Globus pallidus (tissue), 1 donor: Measurements from ENCODE around the gene SPPL2B.

Experiments
- DNase-seq: peaks from one replicate; pipeline ENCODE4 v3.0.0-alpha.2; 2015; ENCODE audit warnings: low spot score

The SPPL2B gene

DNA sequence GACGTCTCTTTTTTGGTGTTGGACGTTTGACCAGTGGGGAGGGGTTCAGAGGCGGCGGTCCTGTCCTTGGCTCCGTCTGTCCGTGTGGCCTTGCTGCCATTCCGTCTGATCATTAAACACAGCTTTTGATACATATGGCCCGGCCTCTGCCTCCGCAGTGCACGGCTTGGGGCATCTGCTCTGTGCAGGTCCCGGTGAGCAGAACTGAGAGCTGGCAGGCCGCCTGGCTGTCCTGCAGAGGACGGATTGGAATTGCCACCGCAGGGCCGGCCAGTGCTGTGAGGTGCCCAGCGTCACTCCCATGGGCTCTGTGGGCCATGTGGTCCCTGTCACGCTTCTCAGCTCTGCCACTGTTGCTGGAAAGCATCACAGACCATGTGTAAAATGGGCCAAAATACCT lies 26.2 kb downstream of the SPPL2B start:
- no peak for DNase-seq

DNA sequence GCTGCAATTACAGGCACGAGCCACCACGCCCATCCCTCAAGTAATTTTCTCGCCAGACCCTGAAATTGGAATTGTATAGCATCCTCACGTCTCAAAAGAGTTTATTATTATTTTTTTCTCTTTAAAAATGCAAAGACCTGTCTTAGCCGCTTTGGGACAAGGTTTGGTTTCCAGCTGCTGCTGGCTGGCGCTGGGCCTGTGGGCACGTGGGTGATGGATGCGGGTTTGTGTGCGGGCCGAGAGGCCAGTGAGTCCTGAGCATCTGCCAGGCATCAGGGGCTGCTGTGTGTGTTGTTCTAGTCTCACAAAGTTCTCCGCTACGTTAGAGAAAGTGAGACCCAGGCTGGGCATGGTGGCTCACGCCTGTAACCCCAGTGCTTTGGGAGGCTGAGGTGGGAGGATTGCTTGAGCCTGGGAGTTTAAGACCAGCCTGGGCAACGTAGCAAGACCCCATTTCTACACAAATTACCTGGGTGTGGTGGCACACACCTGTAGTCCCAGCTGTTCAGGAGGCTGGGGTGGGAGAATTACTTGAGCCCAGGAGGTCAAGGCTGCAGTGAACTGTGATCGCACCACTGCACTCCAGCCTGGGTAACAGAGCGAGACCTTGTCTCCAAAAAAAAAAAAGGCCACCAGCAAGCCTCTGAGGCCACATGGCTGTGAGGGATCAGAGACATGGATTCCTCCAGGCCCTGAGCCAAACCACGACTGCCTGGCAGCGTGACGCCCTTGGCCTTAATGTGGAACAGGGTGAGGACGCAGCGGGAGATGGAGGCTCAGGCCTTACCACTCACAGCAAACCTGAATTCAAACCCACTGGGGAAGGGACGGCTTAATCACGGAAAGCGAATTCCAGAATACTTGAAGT lies 26.9 kb downstream of the SPPL2B start:
- DNase-seq = no peak

DNA sequence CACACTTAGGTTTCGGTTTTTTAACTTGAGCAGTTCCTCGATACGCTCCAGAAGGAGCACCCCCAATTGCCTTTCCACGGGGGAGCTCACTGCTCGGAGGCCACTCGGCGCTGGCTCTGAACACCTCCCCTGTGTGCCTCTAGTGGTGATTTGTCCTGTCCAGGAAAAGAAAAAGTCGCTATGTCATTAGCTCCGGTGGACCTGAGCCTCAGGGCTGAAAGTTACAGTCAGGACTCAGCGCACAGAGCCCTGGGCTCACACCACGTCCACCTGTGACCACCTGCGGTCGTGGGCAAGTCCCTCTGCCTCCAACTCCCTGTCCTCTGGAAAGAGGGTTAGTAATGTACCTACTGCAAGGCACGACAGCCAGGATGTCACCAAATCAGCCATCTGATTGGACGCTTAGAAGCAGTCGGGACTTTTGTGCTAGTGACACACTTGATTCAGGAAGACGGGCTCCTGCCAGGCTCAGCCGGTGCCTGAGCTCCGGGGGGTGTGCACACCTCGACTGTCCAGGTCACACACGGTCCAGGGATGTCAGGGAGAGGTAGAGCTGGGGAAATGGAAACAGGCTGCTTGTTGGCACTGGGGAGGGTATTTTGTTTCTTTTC lies 27.7 kb downstream of the SPPL2B start:
- DNase-seq = no peak

DNA sequence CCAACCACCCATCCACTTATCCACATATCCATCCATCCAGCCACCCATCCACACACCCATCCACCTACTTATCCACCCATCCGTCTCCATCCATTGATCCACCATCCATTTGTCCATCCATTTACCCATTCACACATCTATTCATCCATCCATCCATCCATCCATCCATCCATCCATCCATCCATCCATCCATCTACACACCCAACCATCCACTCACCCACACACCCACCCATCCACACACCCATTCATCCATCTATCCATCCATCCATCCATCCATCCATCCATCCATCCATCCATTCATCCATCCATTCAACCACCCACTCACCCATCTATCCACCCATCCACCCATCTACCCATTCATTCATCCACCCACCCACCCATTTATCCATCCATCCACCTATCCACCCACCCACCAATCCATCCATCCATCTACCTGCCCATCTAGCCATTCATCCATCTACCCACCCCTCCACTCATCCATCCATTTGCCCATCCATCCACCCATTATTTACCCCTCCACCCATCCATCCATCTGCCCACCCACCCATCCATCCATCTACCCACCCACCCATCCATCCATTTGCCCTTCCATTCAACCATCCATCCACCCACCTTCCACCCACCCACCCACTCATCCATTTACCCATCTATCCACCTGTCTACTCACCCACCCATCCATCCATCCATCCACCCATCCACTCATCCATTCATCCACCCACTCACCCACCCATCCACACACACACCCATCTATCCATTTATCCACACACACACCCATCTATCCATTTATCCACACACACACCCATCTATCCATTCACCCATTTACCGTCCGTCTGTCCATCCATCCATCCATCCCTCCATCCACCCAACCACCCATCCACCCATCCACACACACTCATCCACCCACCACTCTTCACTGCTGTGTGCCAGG lies 29.1 kb downstream of the SPPL2B start:
- DNase-seq = no peak

DNA sequence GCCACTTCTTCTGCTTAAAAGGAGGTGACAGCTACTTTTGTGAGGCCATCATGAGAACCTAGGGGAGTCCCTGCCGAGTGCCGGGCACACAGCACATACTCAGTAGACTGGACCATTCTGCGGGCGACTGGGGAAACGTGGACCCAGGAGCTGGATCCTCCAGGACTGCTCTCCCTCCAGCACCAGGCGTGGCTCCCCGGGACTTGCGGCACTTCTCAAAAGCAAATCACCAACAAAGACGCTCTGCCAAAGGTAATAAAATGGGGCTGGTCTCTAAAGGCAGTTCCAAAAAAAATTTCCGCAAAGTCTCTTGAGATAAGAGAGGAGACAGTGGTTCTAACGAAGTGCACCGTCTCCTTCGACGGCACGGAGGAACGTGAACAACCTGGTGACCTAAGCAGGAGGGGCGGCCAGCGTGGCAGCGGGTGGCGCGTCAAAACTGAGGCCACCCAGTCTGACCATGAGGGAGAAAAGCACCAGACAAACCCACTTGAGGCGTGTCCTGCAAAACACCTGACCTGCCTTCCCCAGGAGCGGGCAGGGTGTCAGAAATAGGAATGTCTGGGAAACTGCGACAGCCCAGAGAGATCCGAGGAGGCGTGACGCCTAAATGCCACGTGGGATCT lies 30.2 kb downstream of the SPPL2B start:
- DNase-seq = no peak

DNA sequence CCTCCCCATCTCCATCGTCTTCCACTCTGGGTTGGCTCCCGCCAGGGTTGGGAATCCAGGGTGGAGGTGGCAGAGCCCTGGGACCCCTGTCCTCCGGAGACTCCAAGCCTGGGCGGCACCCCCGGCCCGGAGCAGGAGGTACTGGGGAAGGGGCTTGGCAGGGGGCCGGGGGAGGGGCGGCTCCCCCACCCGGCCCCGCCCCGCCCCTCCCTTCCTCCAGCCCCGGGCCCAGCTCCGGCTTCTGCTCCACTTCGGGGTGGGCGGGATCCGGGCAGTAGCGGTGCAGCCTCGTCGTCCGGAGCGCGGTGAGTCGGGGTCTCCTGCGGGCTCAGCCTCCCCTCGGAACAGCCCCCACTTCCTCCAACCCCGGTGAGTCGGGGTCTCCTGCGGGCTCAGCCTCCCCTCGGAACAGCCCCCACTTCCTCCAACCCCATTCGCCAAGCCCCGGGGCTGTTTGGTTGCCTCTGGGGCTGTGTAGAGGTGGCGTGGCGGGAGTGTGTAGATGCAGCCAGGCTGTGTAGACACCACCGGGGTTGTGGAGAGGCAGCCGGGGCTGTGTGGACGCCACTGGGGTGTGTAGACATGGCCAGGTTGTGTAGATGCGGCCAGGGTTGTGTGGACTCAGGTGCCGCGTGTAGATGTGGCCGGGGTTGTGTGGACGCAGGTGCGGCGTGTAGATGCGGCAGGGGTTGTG lies 31.7 kb downstream of the SPPL2B start, which contains the start of gene TMPRSS9:
TSS of gene TMPRSS9 (plus strand) at position 274 of the 694 bp plus-strand sequence. CDS start 29,521 bp downstream, outside the sequence.
- DNase-seq = no peak

DNA sequence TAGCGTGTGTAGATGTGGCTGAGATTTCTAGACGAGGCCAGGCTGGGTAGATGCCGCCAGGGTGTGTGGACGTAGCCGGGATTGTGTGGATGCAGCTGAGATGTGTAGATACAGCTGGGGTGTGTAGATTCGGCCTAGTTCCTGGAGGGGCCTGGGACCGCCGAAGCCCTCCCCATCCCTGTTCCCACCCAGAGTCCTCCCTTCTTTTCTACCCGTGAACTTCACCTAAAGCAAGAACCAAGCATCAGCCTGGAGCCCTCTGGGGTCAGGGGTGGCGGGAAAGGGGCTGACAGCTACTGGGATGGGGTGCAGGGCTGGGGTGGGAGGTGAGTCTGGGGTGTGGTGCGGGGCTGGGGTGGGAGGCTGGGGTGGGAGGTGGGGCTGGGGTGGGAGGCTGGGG lies 32.3 kb downstream of the SPPL2B start:
- no peak for DNase-seq

DNA sequence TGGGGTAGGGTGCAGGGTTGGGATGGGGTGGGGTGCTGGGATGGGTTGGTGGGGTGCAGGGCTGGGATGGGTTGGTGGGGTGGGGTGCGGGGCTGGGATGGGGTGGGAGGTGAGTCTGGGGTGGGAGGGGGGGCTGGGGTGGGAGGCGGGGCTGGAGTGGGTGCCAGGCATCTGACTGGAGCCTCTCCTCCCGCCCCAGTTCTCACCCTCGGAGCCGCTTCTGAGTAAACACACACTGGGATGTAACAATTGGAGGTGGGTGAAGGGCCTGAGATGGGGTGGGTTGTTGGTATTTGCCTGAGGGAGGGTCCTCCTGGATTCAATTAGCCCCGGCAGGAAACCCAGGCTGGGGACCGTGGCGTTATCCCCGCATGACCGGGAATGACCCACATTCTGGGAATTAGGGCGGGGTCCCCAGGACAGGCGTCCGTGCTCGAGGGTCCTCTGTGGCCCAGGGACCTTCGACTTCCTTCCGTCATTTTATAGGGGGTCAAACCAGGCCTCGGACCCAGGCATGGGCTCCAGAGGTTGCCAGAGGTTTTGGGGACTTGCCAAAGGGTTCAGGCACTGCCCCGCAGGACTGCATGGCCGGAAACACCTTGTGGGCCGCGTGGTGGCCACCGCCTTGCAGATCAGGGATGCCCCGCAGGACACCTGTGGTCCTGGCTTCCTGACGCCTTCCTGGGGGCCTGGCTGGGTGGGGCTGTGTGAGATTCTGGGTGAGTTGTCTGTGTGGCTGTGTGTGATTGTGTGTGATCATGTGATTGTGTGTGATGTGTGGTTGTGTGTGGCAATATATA lies 33.0 kb downstream of the SPPL2B start:
- no peak for DNase-seq

DNA sequence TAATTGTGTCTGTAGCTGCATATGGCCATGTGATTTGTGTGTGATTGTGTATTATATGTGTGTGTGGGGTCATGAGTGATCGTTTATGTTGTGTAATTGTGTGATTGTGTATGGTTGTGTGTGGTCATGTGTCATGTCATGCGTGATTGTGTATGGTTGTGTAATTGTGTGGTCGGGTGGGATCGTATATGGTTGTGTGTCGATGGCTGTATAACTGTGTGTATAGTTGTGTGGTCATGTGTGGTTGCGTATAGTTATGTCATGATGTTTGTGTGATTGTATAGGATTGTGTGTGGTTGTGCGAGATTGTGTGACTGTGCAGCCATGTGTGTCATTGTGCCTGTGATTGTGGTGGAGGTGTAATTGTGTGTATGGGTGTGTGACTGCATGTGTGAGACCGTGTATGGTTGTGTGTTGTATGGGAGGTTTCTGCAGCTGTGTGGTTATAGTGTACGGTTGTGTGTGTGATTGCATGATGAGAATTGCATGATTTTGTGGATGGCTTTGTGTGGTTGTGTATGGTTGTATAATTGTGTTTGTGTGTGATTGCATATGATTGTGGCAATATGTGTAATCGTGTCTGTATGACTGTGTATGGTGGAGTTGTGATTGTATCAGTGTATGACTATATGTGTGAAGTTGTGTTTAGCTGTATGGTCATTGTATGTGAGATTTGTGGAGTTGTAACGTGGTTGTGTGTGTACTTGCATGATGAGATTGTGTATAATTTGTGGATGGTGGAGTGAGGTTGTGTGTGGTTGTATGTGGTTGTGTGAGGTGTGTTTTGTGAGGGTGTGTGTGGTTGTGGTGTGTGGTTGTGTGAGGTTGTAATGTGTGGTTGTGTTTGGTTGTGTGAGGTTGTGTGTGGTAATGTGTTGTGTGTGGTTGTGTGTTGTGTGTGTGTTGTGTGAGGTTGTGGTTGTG lies 33.8 kb downstream of the SPPL2B start:
- no peak for DNase-seq

DNA sequence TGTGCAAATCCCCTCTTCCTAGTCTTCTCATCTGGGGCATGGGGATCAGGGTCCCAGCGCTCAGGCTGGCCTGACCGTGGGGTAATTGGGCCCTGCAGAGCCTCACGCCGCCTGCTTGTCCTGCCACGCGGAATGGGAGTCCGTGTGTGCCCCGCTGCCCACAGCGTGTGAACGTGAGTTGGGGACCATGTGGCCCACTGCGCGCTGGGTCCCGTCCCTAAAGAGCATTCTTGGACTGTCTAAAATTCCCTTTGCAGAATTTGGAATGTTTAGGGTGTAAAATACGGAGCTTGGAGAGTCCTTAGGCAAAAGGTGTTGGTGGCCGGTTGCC lies 34.5 kb downstream of the SPPL2B start:
- no peak for DNase-seq

DNA sequence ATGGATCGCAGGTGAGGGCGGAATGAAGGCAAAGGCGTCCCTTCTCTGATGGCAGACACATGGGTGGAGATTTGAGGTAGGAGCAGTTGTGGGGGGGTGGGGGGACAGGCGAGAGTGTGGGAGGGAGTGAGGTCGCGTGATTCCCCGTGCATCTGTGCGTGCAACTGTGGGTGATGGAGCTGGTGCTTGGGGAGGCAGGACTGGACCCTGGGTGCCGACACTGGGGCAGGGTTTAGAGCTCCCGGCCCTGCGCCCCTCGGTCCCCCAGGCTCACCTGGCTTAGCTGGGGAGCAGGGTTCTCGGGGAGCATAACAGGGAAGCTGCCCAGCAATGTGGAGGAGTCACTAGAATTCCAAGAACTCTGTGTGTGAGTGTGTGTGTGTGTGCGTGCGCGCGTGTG lies 34.9 kb downstream of the SPPL2B start:
- no peak for DNase-seq

DNA sequence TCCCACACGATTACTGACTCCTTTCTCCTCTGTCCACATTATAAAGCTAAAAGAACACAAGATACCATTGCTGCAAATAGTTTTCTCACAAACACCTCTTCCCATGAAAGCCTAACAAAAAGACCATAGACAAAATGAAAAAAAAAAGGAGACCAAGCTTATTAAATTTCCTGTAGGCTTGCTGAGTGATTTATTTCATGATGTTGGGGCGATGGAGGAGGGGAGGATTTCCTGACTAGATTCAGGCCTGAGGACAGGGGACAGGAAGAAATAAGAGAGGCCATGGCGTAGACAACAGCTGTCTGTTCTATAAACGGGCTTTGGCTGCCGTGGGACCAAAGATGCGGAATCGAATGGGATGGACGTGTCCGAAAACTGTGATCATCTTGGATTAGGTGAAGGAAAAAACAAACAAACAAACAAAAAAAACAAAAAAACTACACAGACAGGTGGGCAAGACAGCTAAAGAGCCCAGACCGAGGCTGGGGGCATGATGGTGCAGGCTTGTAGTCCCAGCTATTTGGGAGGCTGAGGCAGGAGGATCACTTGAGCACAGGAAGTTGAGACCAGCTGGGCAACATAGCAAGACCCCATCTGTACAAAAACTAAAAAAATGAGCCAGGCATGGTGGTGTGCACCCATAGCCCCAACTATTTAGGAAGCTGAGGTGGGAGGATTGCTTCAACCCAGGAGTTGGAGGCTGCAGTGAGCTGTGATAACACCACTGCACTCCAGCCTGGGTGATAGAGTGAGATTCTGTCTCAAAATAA lies 36.9 kb downstream of the SPPL2B start:
- DNase-seq = no peak

DNA sequence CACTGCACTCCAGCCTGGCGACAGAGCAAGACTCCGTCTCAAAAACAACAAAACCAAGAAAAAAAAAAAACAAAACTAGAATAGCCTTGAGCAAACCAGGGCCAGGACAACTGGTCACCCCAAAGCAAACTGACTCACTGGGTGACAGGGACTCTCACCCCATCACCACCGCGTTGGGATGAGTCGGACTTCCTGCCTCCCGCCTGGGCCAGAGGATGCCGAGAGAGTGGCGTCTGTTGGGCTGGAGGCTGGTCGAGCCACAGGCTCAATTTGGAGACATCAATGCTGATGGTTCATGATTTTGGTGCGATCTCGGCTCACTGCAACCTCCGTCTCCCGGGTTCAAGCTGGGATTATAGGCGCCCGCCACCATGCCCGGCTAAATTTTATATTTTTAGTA lies 43.2 kb downstream of the SPPL2B start:
- DNase-seq = no peak

DNA sequence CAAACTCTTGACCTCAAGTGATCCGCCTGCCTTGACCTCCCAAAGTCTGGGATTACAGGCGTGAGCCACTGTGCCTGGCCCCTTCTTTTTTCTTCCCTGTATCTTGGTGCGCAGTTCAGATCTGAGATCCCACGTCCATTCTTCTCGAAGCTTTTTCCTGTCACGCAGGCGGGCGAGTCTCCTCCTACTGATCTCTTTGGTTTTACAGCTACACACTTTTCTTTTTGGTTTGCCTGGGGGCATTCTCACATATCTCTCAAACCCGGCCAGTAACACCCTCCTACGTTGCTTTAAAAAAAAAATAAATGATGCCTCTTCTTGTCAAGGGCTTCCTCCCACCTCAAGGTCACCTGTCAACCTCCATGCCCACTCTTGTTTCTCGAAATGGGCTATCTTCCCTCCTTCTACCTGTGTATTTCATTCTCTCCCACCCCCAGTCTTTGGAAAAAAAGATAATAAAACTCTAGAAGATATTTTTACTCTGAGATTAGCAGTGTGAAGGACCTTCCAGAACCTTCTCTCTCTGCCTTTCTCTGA lies 43.7 kb downstream of the SPPL2B start:
- DNase-seq = no peak

DNA sequence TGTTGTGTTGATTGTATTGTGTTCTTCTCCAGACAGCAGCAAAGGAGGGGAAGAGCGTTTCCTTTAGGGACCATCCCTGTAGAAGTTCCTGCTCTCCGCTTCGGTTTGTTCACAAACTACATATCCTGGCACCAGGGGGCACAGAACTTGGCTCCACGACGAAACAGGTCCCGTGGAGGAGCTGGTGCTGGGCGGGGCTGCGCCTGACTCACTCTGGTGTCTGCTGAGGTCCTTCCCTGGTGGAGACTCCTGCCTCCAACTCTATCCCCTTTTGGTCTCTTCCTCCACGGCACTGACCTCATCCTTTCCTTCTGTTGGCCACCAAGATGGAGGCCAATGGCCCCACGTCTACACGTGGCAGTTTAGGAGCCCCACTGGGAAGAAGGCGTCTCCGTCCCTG lies 46.3 kb downstream of the SPPL2B start:
- no peak for DNase-seq

DNA sequence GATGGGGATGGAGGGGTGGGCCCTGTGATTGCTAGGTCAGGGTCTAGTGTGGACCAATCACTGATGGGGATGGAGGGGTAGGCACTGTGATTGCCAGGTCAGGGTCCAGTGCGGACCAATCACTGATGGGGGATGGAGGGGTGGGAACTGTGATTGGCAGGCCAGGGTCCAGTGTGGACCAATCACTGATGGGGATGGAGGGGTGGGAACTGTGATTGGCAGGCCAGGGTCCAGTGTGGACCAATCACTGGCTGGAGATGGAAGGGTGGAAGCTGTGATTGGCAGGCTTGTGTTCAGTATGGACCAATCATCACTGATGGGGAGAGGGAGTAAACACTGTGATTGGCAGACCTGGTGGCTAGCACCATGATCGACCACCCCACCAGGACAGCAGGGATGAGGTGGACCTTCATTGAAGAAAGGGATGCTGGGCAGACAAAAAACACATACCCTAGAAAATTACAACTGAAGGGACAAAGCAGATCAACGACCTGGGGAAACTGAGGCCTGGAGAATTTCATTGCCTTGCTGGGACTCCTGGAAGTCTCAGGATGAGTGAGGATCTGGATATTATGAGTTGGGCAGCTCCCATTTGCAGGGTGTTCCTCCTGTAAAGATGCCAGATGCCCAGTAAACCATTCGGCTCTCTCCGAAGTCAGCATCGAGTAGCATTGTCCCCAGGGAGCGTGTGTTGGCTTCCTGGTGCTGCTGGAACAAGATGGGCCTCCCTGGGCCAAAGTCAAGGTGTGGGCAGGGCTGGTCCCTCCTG lies 47.1 kb downstream of the SPPL2B start:
- DNase-seq = no peak

DNA sequence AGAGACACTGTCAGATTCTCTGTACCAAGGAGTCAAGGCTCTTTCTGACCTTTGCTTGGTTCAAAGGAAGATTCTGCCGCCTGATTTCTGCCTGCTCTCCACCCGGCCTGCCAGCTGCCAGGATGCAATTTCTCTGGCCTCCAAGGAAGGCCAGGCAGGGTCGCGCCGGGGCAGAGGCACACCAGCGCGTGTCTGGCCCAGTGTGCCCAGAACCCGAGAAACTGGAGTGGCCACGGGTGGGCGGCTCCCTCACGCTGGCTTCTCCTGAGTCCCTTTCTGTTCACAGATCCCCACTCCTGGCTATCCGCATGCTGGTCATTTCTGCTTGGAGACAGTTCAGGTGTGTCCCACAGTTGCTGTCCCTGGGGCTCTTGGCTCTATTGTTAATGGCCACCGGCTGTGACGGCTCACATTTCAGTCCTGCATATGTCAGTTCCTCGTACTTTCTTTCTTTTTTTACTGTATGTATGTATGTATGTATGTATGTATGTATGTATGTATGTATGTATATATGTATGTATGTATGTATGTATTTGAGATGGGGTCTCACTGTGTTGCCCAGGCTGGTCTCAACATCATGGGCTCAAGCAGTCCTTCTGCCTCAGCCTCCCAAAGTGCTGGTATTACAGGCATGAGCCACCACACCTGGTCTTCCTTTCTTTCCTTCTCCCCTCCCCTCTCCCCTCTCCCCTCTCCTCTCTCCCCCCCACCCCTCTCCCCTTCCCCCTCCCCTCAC lies 48.5 kb downstream of the SPPL2B start:
- no peak for DNase-seq
